Thyroid gland (tissue), 4 donors: Measurements from ENCODE around the gene UBA6.

ENCODE experiments used
- POLR2A ChIP-seq, 2 donors: fragments of 450-650 bp; IDR thresholded peaks; one replicate each; pipeline ENCODE4 v1.6.1; 2017; ENCODE audit warnings: antibody characterized with exemption in 2 of 2, mild to moderate bottlenecking in 2 of 2, moderate library complexity in 1 of 2
- TF ChIP-seq, protein P1 (sequence below), 6 experiments: fragments of 200-600 bp in 3 of 6; fragments of 450-650 bp in 3 of 6; sonication (generic) in 3 of 6; IDR thresholded peaks; one replicate each; pipeline ENCODE4 v1.5.1; 2016 to 2019; ENCODE audit warnings: antibody characterized with exemption in 6 of 6, mild to moderate bottlenecking in 2 of 6, inconsistent platforms in 1 of 6, moderate library complexity in 1 of 6

GRCh38 chr4:67684839-67685531 lies 16.0 kb downstream of the UBA6 start:
- no peak for TF ChIP-seq POLR2A (IDR thresholded peaks at IDR 0.05)
- TF ChIP-seq, protein P1, sequence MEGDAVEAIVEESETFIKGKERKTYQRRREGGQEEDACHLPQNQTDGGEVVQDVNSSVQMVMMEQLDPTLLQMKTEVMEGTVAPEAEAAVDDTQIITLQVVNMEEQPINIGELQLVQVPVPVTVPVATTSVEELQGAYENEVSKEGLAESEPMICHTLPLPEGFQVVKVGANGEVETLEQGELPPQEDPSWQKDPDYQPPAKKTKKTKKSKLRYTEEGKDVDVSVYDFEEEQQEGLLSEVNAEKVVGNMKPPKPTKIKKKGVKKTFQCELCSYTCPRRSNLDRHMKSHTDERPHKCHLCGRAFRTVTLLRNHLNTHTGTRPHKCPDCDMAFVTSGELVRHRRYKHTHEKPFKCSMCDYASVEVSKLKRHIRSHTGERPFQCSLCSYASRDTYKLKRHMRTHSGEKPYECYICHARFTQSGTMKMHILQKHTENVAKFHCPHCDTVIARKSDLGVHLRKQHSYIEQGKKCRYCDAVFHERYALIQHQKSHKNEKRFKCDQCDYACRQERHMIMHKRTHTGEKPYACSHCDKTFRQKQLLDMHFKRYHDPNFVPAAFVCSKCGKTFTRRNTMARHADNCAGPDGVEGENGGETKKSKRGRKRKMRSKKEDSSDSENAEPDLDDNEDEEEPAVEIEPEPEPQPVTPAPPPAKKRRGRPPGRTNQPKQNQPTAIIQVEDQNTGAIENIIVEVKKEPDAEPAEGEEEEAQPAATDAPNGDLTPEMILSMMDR (IDR thresholded peaks at IDR 0.05), result no peak
